Mesenchymal stem cell (in vitro differentiated cells and primary cell): Measurements from ENCODE around the gene ATAD2B.
A peak's percentile ranks its signal among the peaks of the same experiment; 100 is the strongest.

ENCODE experiments used
- DNase-seq: peaks from one replicate; pipeline ENCODE4 v3.0.0-alpha.2; 2013
- H2AFZ ChIP-seq: one replicate; pipeline ENCODE4 v1.6.1; 2013; ENCODE audit warnings: low read depth, mild to moderate bottlenecking, control low read depth, inconsistent platforms, low read length, moderate library complexity
- H2AK5ac ChIP-seq: 2 replicates; pipeline ENCODE4 v1.6.1; 2013; ENCODE audit warnings: low read length, moderate library complexity, mild to moderate bottlenecking, inconsistent platforms; ENCODE audit not compliant: severe bottlenecking
- H2BK120ac ChIP-seq: one replicate; pipeline ENCODE4 v1.6.1; 2013; ENCODE audit warnings: low read depth, mild to moderate bottlenecking, inconsistent platforms, low read length, moderate library complexity
- H2BK12ac ChIP-seq, 2 experiments: one replicate each; pipeline ENCODE4 v1.6.1; 2013; ENCODE audit warnings: inconsistent platforms in 2 of 2, low read length in 2 of 2, mild to moderate bottlenecking in 2 of 2, moderate library complexity in 2 of 2, control low read depth in 1 of 2
- H2BK15ac ChIP-seq: one replicate; pipeline ENCODE4 v1.6.1; 2013; ENCODE audit warnings: mild to moderate bottlenecking, low read depth, inconsistent platforms; ENCODE audit not compliant: poor library complexity, severe bottlenecking
- H2BK5ac ChIP-seq: 2 replicates; pipeline ENCODE4 v1.6.1; 2013; ENCODE audit warnings: low read depth, mild to moderate bottlenecking, low read length, control low read depth, inconsistent platforms; ENCODE audit not compliant: poor library complexity, severe bottlenecking
- H3K14ac ChIP-seq, 2 experiments: one replicate each; pipeline ENCODE4 v1.6.1; 2013; ENCODE audit warnings: inconsistent platforms in 2 of 2, low read length in 2 of 2, control low read depth in 1 of 2, mild to moderate bottlenecking in 1 of 2, moderate library complexity in 1 of 2
- H3K18ac ChIP-seq, 2 experiments: one replicate each; pipeline ENCODE4 v1.6.1; 2013; ENCODE audit warnings: inconsistent platforms in 2 of 2, low read length in 2 of 2, control low read depth in 1 of 2, low read depth in 1 of 2, mild to moderate bottlenecking in 1 of 2
- H3K23ac ChIP-seq, 2 experiments: one replicate each; pipeline ENCODE4 v1.6.1; 2013; ENCODE audit warnings: inconsistent platforms in 2 of 2, low read length in 2 of 2, mild to moderate bottlenecking in 2 of 2, moderate library complexity in 2 of 2, control low read depth in 1 of 2
- H3K27ac ChIP-seq: 2 replicates; pipeline ENCODE4 v1.5.1; 2013; ENCODE audit warnings: mild to moderate bottlenecking, moderate library complexity, low read length, control low read depth, inconsistent platforms; ENCODE audit not compliant: poor library complexity, severe bottlenecking
- H3K27me3 ChIP-seq, 2 experiments: 2 replicates each; pipeline versions ENCODE4 v1.6.1 to v1.7.0; 2013; ENCODE audit warnings: low read length in 2 of 2, mild to moderate bottlenecking in 2 of 2, moderate library complexity in 2 of 2, control low read depth in 1 of 2, inconsistent platforms in 1 of 2; ENCODE audit not compliant: control insufficient read depth in 1 of 2, insufficient read depth in 1 of 2
- H3K36me3 ChIP-seq, 2 experiments: 2 replicates each; pipeline versions ENCODE4 v1.6.1 to v1.7.0; 2013; ENCODE audit warnings: low read length in 2 of 2, control low read depth in 1 of 2, inconsistent platforms in 1 of 2, low read depth in 1 of 2, mild to moderate bottlenecking in 1 of 2; ENCODE audit not compliant: insufficient read depth in 2 of 2, control insufficient read depth in 1 of 2
- H3K4ac ChIP-seq, 2 experiments: one replicate each; pipeline ENCODE4 v1.6.1; 2013; ENCODE audit warnings: inconsistent platforms in 2 of 2, low read length in 2 of 2, mild to moderate bottlenecking in 2 of 2, moderate library complexity in 2 of 2, control low read depth in 1 of 2, low read depth in 1 of 2
- H3K4me1 ChIP-seq: 2 replicates; pipeline ENCODE4 v1.6.1; 2013; ENCODE audit warnings: low read depth, low read length, control low read depth; ENCODE audit not compliant: control insufficient read depth, insufficient read depth
- H3K4me2 ChIP-seq: 2 replicates; pipeline ENCODE4 v1.6.1; 2013; ENCODE audit warnings: low read length, mild to moderate bottlenecking, inconsistent platforms; ENCODE audit not compliant: poor library complexity, severe bottlenecking
- H3K4me3 ChIP-seq, 2 experiments: 2 replicates each; pipeline versions ENCODE4 v1.5.1 to v1.7.0; 2013; ENCODE audit warnings: low read length in 2 of 2, mild to moderate bottlenecking in 2 of 2, control low read depth in 1 of 2, low read depth in 1 of 2; ENCODE audit not compliant: insufficient read depth in 1 of 2
- H3K79me1 ChIP-seq: replicated peaks from 2 replicates; pipeline ENCODE4 v1.6.1; 2013; ENCODE audit warnings: mild to moderate bottlenecking, control low read depth, low read length, inconsistent platforms; ENCODE audit not compliant: poor library complexity, severe bottlenecking
- H3K9ac ChIP-seq: 2 replicates; pipeline ENCODE4 v1.7.0; 2013; ENCODE audit warnings: mild to moderate bottlenecking, low read length, moderate library complexity
- H3K9me3 ChIP-seq: 2 replicates; pipeline ENCODE4 v1.7.0; 2013; ENCODE audit warnings: mild to moderate bottlenecking, low read length; ENCODE audit not compliant: control insufficient read depth
- H4K8ac ChIP-seq: one replicate; pipeline ENCODE4 v1.6.1; 2013; ENCODE audit warnings: inconsistent platforms, mild to moderate bottlenecking, low read length, moderate library complexity
- H4K91ac ChIP-seq: one replicate; pipeline ENCODE4 v1.6.1; 2013; ENCODE audit warnings: mild to moderate bottlenecking, low read length, inconsistent platforms
- WGBS: methylation state at CpG from one replicate; pipeline ENCODE4 v1.1.7; 2013; ENCODE audit warnings: mixed read lengths; 5-methylcytosine and 5-hydroxymethylcytosine counted together

The ATAD2B gene

GRCh38 chr2:23826040-23826439 lies 100.9 kb downstream of the ATAD2B start:
- Histone ChIP-seq H2AK5ac (no peak overlapping the region), H3K4me1 (peaks cover 1% of the 10 kb centered on the region)
- no CpG with 5 or more reads among the region's 2 CpGs for WGBS

GRCh38 chr2:23824777-23825212 lies 102.1 kb downstream of the ATAD2B start:
- H4K91ac ChIP-seq, result no peak overlapping the region
- peaks cover 7% of the 10 kb centered on the region for H3K79me1 ChIP-seq
- no peak overlapping the region for H2AK5ac ChIP-seq
- H3K4me1 ChIP-seq, result peaks cover 1% of the 10 kb centered on the region
- H2BK15ac ChIP-seq, result no peak overlapping the region
- no peak overlapping the region for H3K4me3 ChIP-seq
- peak; percentile 64 for DNase-seq
- H3K9ac ChIP-seq, result peak overlapping the region; percentile 65
- no peak overlapping the region for H3K4me2 ChIP-seq
- H3K9me3 ChIP-seq, result no peaks in the 10 kb centered on the region
- 87% methylated on average over 2 of the region's 2 CpGs for WGBS
- no peak overlapping the region for H4K8ac ChIP-seq
- H3K27ac ChIP-seq, result no peak overlapping the region
- H3K4ac ChIP-seq, result no peak overlapping the region
- no peak overlapping the region for H2AFZ ChIP-seq
- H3K18ac ChIP-seq, result no peak overlapping the region
- no peak overlapping the region for H2BK5ac ChIP-seq
- peaks cover 3 to 11% of the 10 kb centered on the region in 2 experiments for H3K36me3 ChIP-seq
- H3K27me3 ChIP-seq, result no peaks in the 10 kb centered on the region
- H3K14ac ChIP-seq, result no peak overlapping the region
- no peak overlapping the region for H2BK120ac ChIP-seq
- no peak overlapping the region for H3K23ac ChIP-seq
- no peak overlapping the region for H2BK12ac ChIP-seq

More at GRCh38 chr2:23826040-23826439, 100.9 kb downstream of the ATAD2B start:
- no peaks in the 10 kb centered on the region for H3K27me3 ChIP-seq
- no peak overlapping the region for H3K27ac ChIP-seq
- no peak overlapping the region for H2BK120ac ChIP-seq
- H3K23ac ChIP-seq, result no peak overlapping the region
- no peak overlapping the region for H2BK15ac ChIP-seq
- peaks cover 3 to 11% of the 10 kb centered on the region in 2 experiments for H3K36me3 ChIP-seq
- no peak overlapping the region for H3K4me2 ChIP-seq
- no peak overlapping the region for H2BK12ac ChIP-seq
- no peak overlapping the region for H3K4ac ChIP-seq
- H3K9me3 ChIP-seq, result no peaks in the 10 kb centered on the region
- no peak overlapping the region for H3K4me3 ChIP-seq
- no peak overlapping the region for H4K8ac ChIP-seq
- H2BK5ac ChIP-seq, result no peak overlapping the region
- DNase-seq, result no peak
- peaks cover 7% of the 10 kb centered on the region for H3K79me1 ChIP-seq
- peak overlapping the region; percentile 34 for H3K9ac ChIP-seq
- H3K18ac ChIP-seq, result no peak overlapping the region
- no peak overlapping the region for H4K91ac ChIP-seq
- no peak overlapping the region for H3K14ac ChIP-seq
- no peak overlapping the region for H2AFZ ChIP-seq

- no peak overlapping the region for H3K18ac ChIP-seq
- no peak overlapping the region for H2BK120ac ChIP-seq
- no peak overlapping the region for H3K4ac ChIP-seq
- 94% methylated on average over 1 of the region's 4 CpGs for WGBS
- peaks cover 1% of the 10 kb centered on the region for H3K4me1 ChIP-seq
- H3K79me1 ChIP-seq, result peaks cover 7% of the 10 kb centered on the region
- no peaks in the 10 kb centered on the region for H3K27me3 ChIP-seq
- DNase-seq, result no peak
- no peak overlapping the region for H2AFZ ChIP-seq
- no peak overlapping the region for H2BK12ac ChIP-seq
- no peak overlapping the region for H4K8ac ChIP-seq
- H3K9me3 ChIP-seq, result no peaks in the 10 kb centered on the region
- H2BK5ac ChIP-seq, result no peak overlapping the region
- no peak overlapping the region for H3K9ac ChIP-seq
- H2AK5ac ChIP-seq, result no peak overlapping the region
- H3K4me3 ChIP-seq, result no peak overlapping the region
- H3K27ac ChIP-seq, result no peak overlapping the region
- no peak overlapping the region for H4K91ac ChIP-seq
- no peak overlapping the region for H3K14ac ChIP-seq
- no peak overlapping the region for H3K23ac ChIP-seq
- peaks cover 3 to 13% of the 10 kb centered on the region in 2 experiments for H3K36me3 ChIP-seq
- H2BK15ac ChIP-seq, result no peak overlapping the region
- H3K4me2 ChIP-seq, result no peak overlapping the region
Observed at GRCh38 chr2:23823863-23824262, 103.1 kb downstream of the ATAD2B start.

GRCh38 chr2:23814963-23815362 lies 112.0 kb downstream of the ATAD2B start:
- H2AK5ac ChIP-seq, result no peak overlapping the region
- H4K91ac ChIP-seq, result no peak overlapping the region
- H3K23ac ChIP-seq, result no peak overlapping the region
- H2BK12ac ChIP-seq, result no peak overlapping the region
- H3K27me3 ChIP-seq, result no peaks in the 10 kb centered on the region
- H2AFZ ChIP-seq, result no peak overlapping the region
- peaks cover 0 to 29% of the 10 kb centered on the region in 2 experiments for H3K36me3 ChIP-seq
- no peak for DNase-seq
- H3K9me3 ChIP-seq, result no peaks in the 10 kb centered on the region
- H2BK5ac ChIP-seq, result no peak overlapping the region
- no peaks in the 10 kb centered on the region for H3K79me1 ChIP-seq
- no peak overlapping the region for H2BK15ac ChIP-seq
- 83% methylated on average over 2 of the region's 2 CpGs for WGBS
- no peak overlapping the region for H3K4me2 ChIP-seq
- no peak overlapping the region for H2BK120ac ChIP-seq
- no peak overlapping the region for H3K9ac ChIP-seq
- no peak overlapping the region for H3K4ac ChIP-seq
- H3K27ac ChIP-seq, result no peak overlapping the region
- H3K18ac ChIP-seq, result no peak overlapping the region
- H3K14ac ChIP-seq, result no peak overlapping the region
- no peak overlapping the region for H4K8ac ChIP-seq
- H3K4me1 ChIP-seq, result no peaks in the 10 kb centered on the region
- H3K4me3 ChIP-seq, result no peak overlapping the region
